Measurements from ENCODE around the gene CREB5.

CREB5 gene

DNA sequence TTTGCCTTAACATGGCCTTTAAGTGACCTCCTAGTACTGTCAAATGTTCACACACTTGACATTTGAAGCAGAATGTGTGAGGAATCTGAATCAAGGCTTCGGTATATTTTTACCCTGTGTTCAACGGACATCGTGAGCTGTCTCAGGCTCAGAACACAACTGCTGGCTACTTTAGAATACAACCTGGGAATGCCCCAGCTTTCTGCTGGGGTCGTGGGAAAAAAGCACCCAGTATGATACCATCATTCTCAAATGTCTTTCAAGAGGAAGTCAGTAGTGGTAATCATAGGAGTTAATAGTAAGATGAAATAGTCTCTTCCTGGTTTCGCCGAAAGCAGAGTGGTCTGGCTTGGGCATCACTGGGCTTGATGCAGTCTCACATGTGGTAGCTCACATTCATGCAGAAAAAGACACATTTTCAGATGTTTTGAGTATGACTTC, 67.2 kb downstream of the CREB5 start:
- no peak for DNase-seq (ENCODE audit: low read depth)

DNA sequence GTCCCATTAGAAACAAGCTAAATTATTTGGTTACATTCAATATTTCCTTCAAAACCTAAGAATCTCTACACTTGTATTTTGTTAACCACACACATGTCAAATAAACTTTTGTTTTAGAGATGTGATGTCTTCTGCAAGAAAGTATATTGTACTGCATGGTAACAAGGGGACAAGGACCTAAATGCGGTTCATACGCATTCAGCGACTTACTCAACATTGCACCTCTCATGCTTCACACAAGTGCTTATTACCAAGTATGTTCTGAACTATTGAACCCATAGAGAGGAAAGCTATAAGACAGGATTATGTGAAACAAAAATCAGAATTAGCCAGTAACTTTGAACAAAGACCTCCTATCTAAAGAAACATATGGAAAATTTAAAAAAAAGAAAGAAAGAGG, 68.3 kb downstream of the CREB5 start:
- DNase-seq (ENCODE audit: low read depth) = no peak

DNA sequence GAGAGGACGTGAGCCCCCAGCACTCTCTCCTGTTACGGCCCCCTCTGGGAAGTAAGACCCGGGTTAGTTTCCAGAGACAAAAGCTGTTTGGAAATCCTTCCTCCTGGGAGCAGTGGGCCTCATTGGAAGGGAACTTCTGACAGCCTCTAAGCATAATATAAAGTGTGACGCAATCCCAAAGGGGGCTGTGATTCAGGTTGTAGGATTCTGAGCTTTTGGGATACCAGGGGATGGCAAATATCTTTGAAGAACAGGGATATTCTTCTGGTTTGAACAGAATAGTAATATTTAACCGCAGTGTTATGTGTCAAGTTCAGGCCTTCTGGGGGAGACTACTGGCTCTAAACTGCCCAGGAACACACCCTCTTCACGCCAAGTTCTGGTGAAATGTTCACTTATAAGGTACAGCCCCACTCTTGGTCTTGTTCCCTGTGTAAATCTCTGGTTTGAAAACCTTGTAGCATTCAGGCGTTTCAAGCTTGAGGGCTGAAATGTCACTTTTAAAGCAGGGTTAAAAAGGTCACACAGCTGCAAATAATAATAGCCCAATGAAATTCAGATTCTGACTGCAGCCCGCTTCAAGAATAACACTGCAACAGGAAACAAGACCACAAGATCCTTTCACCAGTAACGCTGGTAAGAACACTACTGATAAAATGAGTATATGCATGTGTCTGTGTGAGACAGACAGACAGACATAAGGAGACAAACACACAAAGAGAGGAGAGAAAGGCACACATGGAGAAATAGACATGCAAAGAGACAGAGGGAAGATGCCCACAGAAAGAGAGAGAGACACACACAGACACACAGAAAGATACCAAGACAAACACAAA, 69.0 kb downstream of the CREB5 start:
- no peak for DNase-seq (ENCODE audit: low read depth)

DNA sequence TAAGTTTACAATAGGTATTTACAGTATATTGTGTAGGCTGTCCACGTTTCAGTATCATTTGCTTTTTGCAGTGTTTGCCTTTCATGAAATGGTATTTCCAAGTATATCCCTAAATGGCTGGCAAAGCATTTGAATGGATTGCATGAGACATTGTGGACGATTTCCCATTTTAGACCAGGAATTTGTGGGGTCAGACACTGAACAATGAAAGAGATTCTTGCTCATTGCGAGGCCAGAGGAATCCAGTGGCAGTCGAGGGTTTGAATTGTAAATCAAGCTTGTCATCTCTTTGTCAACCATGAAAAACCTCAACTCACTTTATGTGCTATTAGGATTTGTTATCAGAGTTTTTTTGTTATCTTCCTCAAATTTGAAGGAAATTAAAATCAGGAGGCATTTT, 70.8 kb downstream of the CREB5 start:
- DNase-seq (ENCODE audit: low read depth) = no peak

DNA sequence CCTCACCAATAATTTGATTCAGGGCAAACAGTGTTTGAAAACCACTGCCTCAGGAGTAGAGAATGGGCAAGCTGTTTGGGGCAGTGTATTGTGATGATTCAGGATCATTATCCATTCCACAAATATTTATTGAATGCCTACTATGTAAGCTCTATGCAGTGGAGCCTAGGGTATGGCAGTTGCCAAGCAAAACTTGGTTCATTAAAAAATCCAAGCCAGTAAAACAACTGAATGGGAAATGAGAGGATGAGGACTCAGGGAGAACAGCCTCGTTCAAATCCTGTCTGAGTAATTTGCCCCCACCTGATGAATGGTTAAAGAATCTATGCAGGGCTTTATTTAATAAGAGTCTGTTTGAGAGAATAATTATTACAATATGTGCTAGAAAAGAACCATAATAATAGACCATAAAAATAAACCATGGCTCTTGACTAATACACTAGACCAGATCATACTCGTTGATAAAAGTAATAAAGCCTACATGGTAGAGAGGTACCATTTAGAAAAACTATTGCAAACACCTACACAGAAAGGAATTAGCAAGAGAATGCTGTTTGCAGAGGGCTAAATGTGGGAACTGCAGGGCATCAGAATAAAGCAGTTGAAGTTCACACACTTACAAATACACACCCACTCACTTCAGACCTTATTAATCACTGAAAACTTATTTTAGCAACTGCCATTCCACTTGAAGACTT, 71.7 kb downstream of the CREB5 start:
- no peak for DNase-seq (ENCODE audit: low read depth)

DNA sequence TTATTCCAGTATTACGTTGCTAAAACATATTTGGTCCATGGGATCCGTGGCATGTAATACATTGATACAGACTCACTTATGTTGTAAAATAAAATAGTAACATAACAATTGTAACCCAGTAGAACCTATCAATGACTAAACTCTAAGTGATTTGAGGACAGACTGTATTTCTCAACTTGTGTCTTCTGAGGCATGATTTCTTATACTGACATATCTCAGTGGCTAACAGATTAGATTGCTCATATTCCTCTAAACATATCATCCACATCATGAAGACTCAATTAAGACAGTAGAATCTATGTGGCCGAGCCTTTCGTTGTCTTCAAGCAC, 72.3 kb downstream of the CREB5 start:
- DNase-seq (ENCODE audit: low read depth) = no peak

DNA sequence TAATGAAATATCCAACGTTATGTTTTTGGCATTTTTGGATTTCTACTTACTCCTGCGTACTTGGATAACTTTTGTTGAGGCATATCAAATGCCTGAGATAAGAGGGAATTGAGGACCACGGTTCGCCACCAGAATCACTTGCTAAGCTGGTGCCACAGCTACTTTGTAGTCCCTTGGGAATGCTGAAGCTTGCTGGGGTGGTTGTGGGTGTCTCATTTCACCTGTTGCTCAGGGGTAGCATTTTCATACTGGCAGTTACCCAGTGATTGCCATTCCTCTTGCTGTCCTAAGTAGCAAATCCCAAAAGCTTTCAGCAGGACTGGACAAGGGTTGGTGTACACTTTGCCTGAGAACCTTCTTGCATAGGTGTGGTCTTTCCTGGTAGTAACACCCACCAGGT, 75.2 kb downstream of the CREB5 start:
- no peak for DNase-seq (ENCODE audit: low read depth)

DNA sequence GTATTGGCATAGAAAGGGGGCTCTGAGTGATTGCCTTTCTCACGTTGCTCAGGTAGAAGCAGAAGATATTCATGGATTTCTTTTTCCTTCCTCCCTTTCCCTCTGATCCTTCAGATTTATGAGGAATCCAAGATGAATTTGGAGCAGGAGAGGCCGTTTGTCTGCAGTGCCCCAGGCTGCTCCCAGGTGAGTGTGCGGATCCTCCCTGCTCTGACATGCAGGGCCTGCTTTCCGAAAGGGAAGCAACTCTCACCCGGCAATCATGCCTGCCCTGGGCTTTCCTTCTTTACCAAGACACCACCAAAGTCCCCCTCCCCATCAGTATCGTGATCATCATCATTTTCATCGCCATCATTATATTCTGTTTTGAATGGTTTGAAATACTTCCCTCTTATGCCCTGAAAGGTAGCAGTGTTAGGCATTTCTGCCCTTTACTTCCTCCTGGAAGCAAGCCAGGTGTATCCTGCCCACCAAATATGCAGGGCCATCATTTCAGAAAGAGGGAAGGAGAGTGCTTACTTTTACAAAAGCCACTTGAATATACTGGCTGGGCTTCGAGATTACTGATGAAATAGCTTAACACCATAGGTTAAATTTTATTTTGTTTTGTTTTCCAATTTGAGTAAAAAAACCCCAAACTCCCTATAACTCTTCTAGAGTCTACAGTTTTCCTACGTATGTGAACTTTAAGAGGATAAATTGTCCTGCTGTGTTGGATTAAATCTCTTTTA, 75.9 kb downstream of the CREB5 start:
- no peak for DNase-seq (ENCODE audit: low read depth)

DNA sequence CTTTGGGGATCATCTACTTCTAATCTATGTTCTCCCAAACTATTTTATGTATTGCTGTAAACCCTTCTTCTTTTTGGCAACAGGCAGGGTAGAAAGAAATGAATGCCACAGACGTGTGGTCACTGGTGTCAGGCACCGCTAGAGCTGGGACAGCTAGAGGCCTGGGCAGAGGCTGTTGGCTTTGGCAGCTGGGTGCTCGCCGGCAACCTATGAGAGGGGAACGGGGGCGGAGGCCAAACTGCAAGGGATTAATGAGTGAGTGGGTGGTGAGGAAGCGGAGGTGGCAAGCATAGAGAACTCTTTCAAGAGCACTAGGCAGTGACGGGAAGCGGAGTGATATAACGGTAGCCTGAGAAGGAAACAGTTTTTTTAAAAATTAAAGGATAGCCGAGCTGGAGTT, 78.5 kb downstream of the CREB5 start:
- DNase-seq (ENCODE audit: low read depth) = no peak

DNA sequence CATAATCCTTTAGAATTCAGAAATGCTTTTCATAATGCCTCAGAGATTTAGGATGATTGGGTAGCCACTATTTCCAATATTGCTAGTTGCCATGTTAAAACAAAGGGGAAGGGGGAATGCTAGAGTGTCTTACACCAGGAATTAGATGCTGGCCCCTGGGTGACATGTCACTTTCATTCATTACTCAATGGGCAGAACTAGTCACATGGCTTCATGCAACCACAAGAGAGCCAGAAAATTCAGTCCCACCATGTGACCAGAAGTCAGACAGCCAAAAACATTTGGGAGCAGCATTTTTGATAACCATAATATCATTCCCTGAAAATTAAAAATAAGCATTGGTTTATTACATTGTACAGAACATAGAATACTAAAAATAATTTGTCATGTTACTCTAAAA, 81.2 kb downstream of the CREB5 start:
- no peak for DNase-seq (ENCODE audit: low read depth)

DNA sequence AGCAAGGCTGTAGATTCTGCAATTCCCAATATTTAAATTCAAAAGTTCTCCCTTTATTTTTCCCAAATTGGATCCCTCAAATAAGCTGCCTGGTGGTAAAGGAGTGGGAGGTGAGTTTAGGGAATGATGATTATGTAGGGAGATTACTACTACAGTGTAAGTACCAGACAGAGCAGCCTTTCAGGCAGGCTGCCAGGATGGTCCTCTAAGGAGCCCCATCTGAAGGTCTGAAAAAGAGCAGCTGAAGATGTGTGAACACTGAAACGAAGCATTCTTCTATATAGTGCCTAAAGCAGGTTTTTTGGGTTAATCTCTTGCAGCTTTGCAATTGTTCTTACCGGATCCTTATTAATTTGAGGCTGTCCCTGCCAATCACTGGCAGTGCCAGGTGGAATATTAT, 84.7 kb downstream of the CREB5 start:
- no peak for DNase-seq (ENCODE audit: low read depth)

DNA sequence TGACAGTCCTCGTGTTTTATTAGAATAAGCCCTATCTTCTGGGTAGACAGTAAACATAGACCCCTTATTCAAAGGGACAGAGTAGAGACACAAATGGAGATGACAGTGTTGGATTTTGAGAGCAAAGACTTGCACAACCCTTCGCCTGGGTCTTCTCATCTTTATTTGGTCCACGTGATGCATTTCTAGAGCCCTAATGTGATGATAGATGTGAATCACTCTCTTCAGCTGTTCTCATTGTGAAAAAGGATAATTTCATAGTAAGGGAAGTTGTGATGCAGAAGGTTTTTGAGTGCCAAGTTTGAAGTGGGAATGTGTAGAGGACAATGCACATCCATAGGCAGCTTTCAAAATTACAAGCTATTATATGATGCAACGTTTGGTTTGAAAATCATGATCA, 86.3 kb downstream of the CREB5 start:
- no peak for DNase-seq (ENCODE audit: low read depth)

DNA sequence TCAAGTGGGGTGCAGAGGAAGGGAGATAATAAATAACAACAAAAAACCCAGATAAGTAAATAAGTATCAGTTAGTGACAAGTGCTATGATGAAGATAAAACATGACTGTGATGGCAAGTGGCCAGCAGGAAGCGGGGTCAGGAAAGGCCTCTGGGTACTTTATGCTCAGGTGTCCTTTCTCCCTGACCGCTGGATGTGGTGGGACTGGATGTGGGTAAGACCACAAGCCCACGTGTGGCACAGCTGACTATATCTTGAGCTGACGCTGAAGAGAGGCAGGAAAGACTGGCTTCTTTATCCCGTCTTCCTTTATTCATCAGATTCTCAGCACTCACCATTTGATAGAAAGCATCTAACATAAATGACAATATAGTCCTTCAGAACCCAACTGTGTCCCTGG, 87.8 kb downstream of the CREB5 start:
- DNase-seq (ENCODE audit: low read depth) = no peak

DNA sequence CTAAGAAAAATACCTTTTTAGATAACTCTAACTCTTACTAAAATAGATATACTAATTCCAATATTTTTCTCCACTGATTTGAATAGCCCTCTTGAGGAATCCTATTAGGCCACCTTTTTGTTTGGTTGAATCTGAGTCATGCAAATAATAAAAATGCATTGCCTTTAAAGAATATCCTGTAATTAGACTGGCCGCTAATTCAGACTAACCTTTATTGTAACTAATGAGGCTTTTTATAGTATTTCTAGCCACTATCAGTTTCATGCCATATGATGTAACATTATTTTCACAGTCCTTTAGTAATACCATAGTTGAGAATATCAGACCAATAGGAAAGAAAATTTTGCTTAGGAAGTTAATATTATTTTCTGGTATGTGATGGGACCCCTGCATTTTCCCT, 90.1 kb downstream of the CREB5 start:
- DNase-seq (ENCODE audit: low read depth) = no peak

DNA sequence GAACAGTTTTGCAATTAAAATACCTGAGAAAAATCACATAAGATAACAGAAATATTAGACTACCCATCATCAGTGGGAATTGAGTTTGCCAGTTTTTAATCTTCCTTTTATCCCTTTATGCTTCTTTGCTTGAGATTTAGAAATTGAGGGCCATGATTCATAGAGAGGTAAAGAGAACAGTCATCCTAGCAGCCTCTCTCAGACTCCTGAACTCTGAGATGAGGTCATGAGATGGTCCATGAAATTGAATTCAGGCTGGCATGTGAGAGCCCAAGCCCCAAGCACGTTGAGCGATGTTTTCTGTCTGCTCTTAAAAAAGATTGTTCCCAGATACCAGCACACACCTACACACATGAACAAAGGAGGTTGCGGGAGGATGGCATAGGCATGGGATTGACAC, 91.1 kb downstream of the CREB5 start:
- DNase-seq (ENCODE audit: low read depth) = no peak

DNA sequence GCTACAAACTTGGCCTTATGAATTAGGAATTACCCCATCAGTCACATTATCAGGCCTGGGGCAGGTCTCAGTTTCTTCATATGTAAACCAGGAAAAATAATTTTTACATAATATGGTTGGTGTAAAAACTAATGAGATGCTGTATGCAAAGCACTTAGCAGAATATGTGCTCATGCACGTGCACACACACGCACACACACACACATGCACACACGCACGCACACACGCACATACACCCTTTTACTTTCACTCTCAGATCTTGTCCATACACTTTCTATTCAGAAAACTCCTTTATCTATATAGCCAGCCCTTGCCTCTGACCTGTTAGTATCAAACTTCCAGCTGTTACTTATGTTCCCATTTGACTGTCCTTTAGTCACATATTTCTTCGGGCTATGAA, 92.7 kb downstream of the CREB5 start:
- no peak for DNase-seq (ENCODE audit: low read depth)

DNA sequence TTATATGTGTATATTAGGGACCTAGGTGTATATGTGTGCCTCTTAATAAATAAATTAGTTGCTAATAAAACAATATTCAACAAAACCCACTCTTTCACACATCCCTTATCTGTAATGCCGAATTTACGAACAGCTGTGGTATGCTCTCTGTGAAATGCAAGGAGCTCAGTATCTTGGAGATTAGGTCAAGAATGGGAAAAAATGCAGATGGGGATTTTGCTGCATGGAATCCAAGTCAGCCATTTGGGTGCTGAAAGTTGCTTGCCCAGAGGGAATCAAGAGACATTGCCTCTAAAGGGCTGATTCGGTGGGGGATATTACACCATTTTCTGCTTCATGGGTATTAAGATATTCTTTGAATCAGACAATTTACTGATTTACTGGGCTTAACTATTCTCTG, 93.5 kb downstream of the CREB5 start:
- no peak for DNase-seq (ENCODE audit: low read depth)

DNA sequence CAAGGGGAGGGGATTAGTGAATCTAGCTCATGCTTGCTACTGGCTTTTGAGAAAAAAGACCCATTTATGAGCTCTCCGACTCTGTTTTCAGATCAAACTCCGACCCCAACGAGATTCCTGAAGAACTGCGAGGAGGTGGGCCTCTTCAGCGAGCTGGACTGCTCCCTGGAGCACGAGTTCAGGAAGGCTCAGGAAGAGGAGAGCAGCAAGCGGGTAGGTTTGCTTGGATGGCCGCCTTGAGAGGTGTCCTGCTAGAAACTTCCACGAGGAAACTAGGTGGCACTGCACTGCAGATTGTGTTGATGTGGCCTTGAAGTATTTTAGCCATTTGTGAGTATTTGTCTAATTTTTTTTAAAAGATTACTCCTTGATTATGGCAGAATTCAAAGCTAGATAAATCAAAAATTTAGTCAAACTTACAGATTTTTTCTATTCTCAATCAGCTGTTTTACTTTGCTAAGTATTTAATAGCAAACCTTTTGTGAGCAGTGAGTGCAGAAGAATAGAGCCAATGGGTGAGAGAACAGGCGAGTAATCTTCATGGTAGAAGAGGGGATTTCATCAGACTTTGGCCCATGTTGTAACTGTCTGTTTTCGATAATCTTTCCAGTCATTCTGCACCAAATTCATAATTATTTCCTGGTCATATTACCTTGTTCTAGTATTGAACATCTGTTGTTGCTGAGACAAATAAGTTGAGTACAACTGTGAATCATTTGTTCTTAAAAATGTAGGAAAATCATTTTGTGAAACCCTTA, 95.4 kb downstream of the CREB5 start:
- DNase-seq (ENCODE audit: low read depth) = no peak

DNA sequence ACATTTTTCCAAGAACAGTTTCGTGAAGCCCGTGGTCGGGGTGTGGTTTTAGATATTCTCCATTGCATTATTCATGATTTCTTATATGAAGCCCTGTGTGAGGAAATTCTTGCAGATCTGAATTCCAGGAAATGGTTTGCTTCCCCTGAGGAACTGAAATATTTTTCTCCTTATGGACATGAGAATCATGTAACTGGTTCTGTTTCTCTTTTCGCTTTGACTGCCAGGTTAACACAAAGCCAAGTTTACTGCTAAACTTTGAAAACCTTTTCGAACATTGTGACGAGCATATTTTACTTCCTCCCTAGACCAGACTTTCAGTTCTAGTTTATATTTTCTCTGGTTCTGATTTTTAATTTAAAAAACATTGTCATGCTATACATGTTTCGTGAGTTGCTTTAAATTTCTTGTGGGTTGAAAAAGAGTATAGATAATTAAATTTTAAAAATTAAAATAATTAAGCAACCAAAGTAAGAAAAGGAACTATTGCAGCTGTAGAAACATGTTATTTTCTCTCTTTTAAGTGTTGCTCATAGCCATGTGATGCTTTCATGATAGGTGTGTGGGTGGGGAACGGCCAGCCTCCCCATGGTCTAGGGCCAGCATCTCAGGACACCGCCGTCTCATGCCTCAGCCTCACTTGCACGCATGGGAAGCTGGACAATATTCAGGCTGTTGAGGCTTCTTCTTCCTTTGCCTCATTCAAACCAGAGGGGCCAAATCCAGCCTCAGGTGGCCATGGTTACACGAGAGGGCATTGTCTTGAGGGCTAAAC, 97.1 kb downstream of the CREB5 start:
- no peak for DNase-seq (ENCODE audit: low read depth)

DNA sequence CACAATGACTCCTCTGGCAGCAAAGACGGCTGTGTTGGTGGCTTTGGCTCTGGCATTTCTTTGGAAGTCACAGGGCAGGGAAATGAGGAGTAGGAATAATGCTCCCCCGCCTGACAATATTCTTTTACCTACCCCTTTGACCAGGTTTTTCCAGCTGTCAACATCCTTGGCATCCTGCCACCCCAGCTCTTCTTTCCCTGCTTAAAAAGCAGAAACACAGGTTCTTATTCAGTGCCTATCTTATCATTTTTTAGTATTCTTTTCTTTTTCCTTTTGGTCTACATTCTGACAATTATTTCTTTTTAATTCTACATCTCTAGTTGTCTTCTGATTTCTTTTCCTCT, 97.7 kb downstream of the CREB5 start:
- DNase-seq (ENCODE audit: low read depth) = no peak

DNA sequence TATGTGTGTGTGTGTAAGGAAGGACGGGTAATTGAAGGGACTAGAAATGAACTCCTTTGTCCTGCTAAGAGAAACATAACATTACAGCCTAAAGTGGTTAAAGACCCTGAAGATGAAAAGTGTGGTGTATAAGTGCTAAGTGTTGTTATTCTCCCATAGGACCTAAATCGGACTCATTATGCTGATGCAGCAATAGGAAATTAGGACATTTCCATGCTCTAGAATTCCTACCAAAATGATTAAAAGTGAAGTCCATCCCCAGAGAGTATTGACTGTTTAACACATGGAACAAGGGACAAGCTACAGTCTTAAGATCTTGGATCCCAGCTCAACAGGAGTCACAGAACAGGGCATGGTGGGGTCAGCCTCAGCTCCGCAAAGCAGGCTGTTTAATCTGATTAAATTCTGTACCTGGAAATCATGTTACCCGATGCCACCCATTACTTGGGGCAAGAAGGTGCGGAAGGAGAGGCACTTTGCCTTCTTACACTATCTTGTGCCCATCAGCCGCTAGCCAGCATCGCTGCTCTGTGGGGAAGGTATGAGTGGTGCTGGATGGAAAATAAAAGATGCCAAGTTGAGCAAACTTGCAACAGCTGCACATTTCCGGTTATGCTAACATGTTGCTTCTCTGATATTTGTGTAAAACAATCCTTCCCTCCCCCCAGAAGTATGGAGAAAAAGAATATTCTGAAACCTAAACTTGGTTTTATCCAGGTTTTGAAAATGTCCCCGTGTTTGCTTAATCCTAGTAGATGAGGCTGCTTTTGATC, 100.5 kb downstream of the CREB5 start:
- DNase-seq (ENCODE audit: low read depth) = no peak
